Small intestine (tissue), 16 donors: ENCODE measurements around the gene BMP10. TPM values are rescaled to one million over a fixed set of nuclear protein-coding genes. Genes with fewer than 3 reads are reported as not detected.

Experiments used
- DNase-seq, 2 donors: peaks; one replicate each; pipeline versions ENCODE4 v3.0.0 to v3.0.0-alpha.2; 2013
- FAIRE-seq: peaks from 2 replicates; lab custom pipeline; 2012; peaks lifted over from hg19 to GRCh38; lab: Jason Lieb, UNC
- H3K27ac ChIP-seq, 3 donors: one replicate each; pipeline ENCODE4 v1.5.1; 2013; ENCODE audit warnings: low read length in 2 of 3, mild to moderate bottlenecking in 2 of 3, control low read depth in 1 of 3, inconsistent platforms in 1 of 3, low read depth in 1 of 3, moderate library complexity in 1 of 3
- H3K27me3 ChIP-seq, 3 donors: one replicate each; pipeline ENCODE4 v1.6.1; 2013; ENCODE audit warnings: low read length in 3 of 3, inconsistent platforms in 1 of 3; ENCODE audit not compliant: control insufficient read depth in 3 of 3, insufficient read depth in 3 of 3
- H3K36me3 ChIP-seq, 3 donors: one replicate each; pipeline ENCODE4 v1.6.1; 2013; ENCODE audit warnings: low read length in 3 of 3, inconsistent platforms in 1 of 3, low read depth in 1 of 3, mild to moderate bottlenecking in 1 of 3, moderate library complexity in 1 of 3; ENCODE audit not compliant: control insufficient read depth in 3 of 3, insufficient read depth in 2 of 3
- H3K4me1 ChIP-seq, 3 donors: one replicate each; pipeline ENCODE4 v1.6.1; 2013; ENCODE audit warnings: low read length in 2 of 3, inconsistent platforms in 1 of 3, low read depth in 1 of 3, mild to moderate bottlenecking in 1 of 3, moderate library complexity in 1 of 3; ENCODE audit not compliant: control insufficient read depth in 3 of 3, insufficient read depth in 2 of 3
- H3K4me3 ChIP-seq, 3 donors: one replicate each; pipeline ENCODE4 v1.5.1; 2013; ENCODE audit warnings: low read length in 3 of 3, control low read depth in 1 of 3, inconsistent platforms in 1 of 3, low read depth in 1 of 3, mild to moderate bottlenecking in 1 of 3, moderate library complexity in 1 of 3
- H3K9me3 ChIP-seq, 2 donors: one replicate each; pipeline ENCODE4 v1.6.1; 2013; ENCODE audit warnings: low read depth in 1 of 2, low read length in 1 of 2; ENCODE audit not compliant: control insufficient read depth in 2 of 2, insufficient read depth in 1 of 2
- WGBS, 3 donors: extraction: QIAGEN DNeasy Blood & Tissue Kit; methylation state at CpG; one replicate each; pipeline ENCODE4 v1.1.7; 2013; 5-methylcytosine and 5-hydroxymethylcytosine counted together
- long read RNA-seq, 10 donors: transcript quantifications; one replicate each; lab custom pipeline, GENCODE V29; 2026
- polyA plus RNA-seq, 4 donors: library from polyadenylated mRNA; stranded (reverse) in 3 of 4; unstranded in 1 of 4; fragments of 200-250 nt in 3 of 4; fragments of 120-200 nt in 1 of 4; gene quantifications; one replicate each; pipeline versions ENCODE4 v1.2.1 to v1.2.3, GENCODE V29; 2013
- donor health status: healthy with polysubstance abuse.
- donor health status: control.
- donor health status: control.
- donor health status: Bipolar disorder and iron deficiency.
- donor health status: healthy.

The BMP10 gene, protein sequence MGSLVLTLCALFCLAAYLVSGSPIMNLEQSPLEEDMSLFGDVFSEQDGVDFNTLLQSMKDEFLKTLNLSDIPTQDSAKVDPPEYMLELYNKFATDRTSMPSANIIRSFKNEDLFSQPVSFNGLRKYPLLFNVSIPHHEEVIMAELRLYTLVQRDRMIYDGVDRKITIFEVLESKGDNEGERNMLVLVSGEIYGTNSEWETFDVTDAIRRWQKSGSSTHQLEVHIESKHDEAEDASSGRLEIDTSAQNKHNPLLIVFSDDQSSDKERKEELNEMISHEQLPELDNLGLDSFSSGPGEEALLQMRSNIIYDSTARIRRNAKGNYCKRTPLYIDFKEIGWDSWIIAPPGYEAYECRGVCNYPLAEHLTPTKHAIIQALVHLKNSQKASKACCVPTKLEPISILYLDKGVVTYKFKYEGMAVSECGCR
- polyA plus RNA-seq: not detected
- long read RNA-seq, donor 1: 0 reads
- long read RNA-seq, donor 2: 0 reads
- long read RNA-seq, donor 3: 0 reads
- long read RNA-seq, donor 4: 0 reads
- long read RNA-seq, donor 5: 0 reads
- long read RNA-seq, donor 6: 0 reads
- long read RNA-seq, donor 7: 0 reads
- long read RNA-seq, donor 8: 0 reads
- long read RNA-seq, donor 9: 0 reads
- long read RNA-seq, donor 10: 0 reads

DNA sequence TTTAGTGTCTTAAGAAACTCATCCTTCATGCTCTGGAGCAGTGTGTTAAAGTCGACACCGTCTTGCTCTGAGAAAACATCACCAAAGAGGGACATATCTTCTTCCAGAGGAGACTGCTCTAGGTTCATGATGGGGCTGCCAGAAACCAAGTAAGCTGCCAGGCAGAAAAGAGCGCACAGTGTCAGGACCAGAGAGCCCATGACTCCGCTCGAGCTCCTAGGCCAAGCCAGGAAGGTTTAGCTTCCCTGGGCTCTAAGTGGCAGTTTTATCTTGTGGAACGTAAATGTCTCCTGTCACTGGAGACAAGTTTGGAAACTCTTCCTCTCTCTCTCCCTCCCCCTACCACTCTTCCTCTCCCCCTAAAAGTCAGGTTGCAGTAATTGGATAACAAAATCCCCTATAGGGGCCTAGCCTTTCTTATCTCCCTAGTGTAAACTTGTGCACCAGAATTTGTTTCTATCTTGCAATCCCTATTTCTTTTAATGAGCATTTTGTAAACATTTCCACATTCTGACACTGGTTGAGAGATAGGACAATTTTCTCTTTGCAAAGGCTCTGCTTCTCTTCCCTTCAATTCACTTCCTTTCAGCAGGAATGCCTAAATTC lies at the start of gene BMP10:
TSS of gene BMP10 (minus strand) at position 239 of the 606 bp plus-strand sequence. CDS start at position 200, 39 bp downstream.
- no peak for DNase-seq
- Histone ChIP-seq H3K36me3 (no peaks in the 10 kb centered on the region), H3K4me3 (no peak within 1 kb of the TSS), H3K27ac (no peak within 1 kb of the TSS), H3K9me3 (no peaks in the 10 kb centered on the region), H3K4me1 (no peaks in the 10 kb centered on the region), H3K27me3 (peaks cover 0 to 1% (median 0%) of the 10 kb centered on the region in 3 donors)
- FAIRE-seq: no peak
- WGBS, 3 donors: 77 to 90% (median 86%) methylated on average over 6 of the region's 6 CpGs

DNA sequence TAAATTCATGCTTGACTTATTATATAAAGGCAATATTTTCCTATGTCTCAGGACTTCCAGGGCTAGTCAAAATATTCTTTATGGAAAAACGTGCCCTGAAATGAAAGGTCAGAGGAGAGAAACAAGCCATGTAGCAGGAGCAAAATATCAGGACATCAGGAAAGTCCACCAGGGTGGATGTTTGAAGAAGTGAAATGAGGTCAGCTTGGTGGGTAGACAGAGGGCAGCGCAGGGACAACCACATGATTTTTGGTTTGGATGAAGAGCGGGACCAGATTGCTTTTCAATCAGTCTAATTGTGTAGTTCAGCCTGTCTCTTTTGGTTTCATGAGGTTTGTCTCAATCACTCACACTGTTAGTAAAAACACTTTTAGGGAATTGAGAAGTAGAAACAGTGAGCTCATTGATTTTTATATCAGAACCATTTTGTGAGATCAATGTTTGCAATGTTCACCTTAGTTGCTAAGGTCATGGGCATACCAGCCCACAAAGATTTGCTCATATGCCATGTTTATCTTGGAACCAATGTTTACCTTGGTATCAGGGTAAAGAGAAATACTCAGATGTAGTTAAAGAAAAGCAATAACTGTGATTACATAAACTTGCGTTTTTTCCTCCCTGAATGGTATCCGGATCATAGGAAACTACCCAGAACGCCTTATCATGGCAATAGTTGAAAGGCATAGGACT lies 49.4 kb upstream of the BMP10 start:
- no peaks in the 10 kb centered on the region for H3K4me1 ChIP-seq
- WGBS, 3 donors: 64 to 75% (median 67%) methylated on average over 6 of the region's 6 CpGs
- H3K36me3 ChIP-seq: no peaks in the 10 kb centered on the region
- no peak overlapping the region for H3K4me3 ChIP-seq
- no peaks in the 10 kb centered on the region for H3K9me3 ChIP-seq
- no peak overlapping the region for H3K27ac ChIP-seq
- FAIRE-seq (no peak), DNase-seq (no peak)
- no peaks in the 10 kb centered on the region for H3K27me3 ChIP-seq

DNA sequence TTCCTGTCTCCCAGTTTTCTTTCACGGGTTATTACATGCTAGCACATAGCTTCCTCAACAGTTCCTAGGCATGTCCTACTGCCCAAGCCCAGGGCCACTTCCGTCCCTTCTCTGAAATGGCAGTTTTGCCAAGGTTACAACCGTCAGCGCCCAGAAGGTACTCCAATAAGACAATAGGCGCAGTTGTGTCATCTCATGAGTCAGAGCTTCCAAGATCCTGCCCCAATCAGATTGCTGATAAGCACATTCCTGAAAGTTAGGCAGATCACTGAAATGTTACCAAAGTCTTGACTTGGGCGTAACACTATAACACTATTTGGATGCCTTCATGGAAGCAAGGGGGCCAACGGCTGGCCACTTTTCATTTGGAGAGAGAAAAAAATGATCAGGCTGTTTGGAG lies 47.3 kb upstream of the BMP10 start:
- H3K4me1 ChIP-seq: no peaks in the 10 kb centered on the region
- DNase-seq (no peak), FAIRE-seq (no peak)
- no peaks in the 10 kb centered on the region for H3K9me3 ChIP-seq
- no peaks in the 10 kb centered on the region for H3K36me3 ChIP-seq
- WGBS, 3 donors: 86 to 92% (median 92%) methylated on average over 7 of the region's 7 CpGs
- H3K27ac ChIP-seq: no peak overlapping the region
- H3K27me3 ChIP-seq: no peaks in the 10 kb centered on the region
- H3K4me3 ChIP-seq: no peak overlapping the region

DNA sequence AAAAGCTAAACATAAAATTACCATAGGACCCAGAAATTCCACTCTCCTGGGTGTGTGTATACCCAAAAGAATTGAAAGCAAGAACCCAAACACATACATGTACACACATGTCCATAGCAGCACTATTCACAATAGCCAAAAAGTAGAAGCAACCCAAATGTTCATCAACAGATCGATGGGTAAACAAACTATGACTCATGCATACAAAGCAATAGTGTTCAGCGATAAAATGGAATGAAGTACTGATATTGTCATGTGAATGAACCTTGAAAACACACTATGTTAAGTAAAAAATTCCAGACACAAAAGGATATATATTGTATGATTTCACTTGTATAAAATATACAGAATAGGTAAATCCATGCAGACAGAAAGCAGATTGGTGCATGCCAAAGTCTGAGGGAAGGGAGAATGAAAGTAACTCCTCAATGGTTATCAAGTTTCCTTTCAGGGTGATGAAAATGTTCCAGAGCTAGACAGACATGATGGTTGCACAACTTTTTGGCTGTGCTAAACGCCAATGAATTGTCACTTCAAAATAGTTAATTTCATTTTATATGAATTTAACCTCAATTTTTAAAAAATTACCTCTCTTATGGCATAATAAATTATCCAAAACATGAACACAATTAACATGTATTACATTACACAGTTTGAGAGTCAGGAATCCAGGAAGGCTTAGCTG lies 46.0 kb upstream of the BMP10 start:
- Histone ChIP-seq H3K36me3 (no peaks in the 10 kb centered on the region), H3K9me3 (no peaks in the 10 kb centered on the region), H3K27me3 (no peaks in the 10 kb centered on the region), H3K27ac (no peak overlapping the region), H3K4me1 (no peaks in the 10 kb centered on the region), H3K4me3 (no peak overlapping the region)
- DNase-seq (no peak), FAIRE-seq (no peak)
- WGBS, 3 donors: 50 to 76% (median 61%) methylated on average over 3 of the region's 3 CpGs

DNA sequence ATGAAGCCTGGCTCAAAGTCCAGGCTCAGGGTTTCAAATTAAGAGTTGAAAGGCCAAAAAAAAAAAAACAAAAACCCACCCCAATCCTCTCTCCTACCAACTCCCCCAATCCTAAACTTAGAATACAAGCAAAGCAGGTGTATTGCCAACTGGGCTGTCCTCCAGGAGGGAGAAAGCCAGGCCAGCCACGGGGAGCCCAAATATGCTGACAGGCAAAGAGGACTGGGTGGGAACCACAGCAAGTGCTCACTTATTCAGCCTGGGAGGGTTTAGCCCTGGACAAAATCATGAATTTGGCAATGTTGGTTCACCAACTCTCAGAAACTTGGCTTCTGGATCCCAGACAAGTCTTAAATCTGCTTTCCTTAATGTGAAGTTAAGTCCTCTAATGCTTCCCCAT lies 45.0 kb upstream of the BMP10 start:
- Histone ChIP-seq H3K9me3 (no peaks in the 10 kb centered on the region), H3K36me3 (no peaks in the 10 kb centered on the region), H3K27me3 (no peaks in the 10 kb centered on the region), H3K4me1 (no peaks in the 10 kb centered on the region), H3K4me3 (no peak overlapping the region), H3K27ac (no peak overlapping the region)
- WGBS, 3 donors: 57 to 83% (median 61%) methylated on average over 1 of the region's 1 CpG
- FAIRE-seq: no peak
- no peak for DNase-seq

DNA sequence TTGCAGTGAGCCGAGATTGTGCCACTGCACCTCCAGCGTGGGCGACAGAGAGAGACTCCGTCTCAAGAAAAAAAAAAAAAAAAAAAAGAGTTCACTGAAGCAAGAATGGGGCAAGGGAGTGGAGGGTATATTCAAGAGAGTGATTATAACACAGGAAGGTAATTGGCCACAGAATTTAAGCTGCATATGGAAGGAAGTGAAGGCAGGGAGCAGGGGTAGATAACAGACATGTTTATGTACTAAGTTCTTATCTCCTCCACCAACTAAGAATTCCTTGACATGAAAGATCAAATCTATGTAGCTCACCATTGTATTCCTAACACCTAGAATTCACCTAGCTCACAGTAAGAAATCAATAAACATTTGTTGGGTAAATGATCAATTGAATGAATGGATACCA lies 44.2 kb upstream of the BMP10 start:
- H3K4me3 ChIP-seq: no peak overlapping the region
- FAIRE-seq: no peak
- no peak overlapping the region for H3K27ac ChIP-seq
- H3K9me3 ChIP-seq: no peaks in the 10 kb centered on the region
- H3K36me3 ChIP-seq: no peaks in the 10 kb centered on the region
- no peaks in the 10 kb centered on the region for H3K4me1 ChIP-seq
- no peaks in the 10 kb centered on the region for H3K27me3 ChIP-seq
- DNase-seq: no peak
- 89 to 100% (median 96%) methylated on average over 4 of the region's 4 CpGs for WGBS, 3 donors

DNA sequence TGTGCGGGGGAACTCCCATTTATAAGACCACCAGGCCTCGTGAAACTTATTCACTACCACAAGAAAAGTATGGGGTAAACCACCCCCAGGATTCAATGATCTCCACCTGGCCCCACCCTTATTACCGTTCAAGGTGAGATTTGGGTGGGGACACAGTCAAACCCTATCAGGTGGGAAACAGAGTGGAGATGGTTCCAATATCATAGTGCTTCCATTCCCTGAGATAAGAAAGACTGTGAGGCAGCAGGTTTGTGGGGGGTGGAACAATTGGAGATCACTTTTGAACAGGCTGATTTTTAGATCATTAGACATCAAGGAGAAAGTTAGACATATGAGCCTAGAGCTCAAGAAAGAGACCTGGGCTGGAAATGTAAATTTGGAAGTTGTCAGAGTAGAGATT lies 42.2 kb upstream of the BMP10 start:
- FAIRE-seq: no peak
- no peak overlapping the region for H3K4me3 ChIP-seq
- H3K4me1 ChIP-seq: peaks cover 0 to 7% (median 0%) of the 10 kb centered on the region in 3 donors
- no peaks in the 10 kb centered on the region for H3K27me3 ChIP-seq
- H3K27ac ChIP-seq: no peak overlapping the region
- no peaks in the 10 kb centered on the region for H3K9me3 ChIP-seq
- 85 to 94% (median 89%) methylated on average over 3 of the region's 3 CpGs for WGBS, 3 donors
- no peaks in the 10 kb centered on the region for H3K36me3 ChIP-seq
- DNase-seq: no peak

DNA sequence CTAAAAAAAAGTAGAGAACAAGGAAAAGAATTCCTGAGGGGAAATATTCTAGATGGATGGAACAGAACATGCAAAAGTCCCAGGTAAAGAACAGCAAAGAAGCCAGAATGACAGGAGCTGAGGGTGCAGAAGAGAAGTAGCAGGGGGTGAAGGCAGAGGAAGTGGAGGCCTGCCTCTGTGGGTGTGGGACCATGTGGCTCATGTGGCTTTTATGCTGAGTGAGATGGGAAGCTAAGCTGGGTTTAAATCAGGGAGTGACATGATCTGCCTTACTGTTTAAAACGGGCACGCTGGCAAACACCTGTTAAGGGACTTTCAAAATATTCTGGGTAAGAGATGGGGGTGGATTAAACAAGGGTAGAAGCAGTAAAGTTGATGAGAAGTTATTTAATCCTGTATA lies 41.5 kb upstream of the BMP10 start:
- FAIRE-seq: no peak
- WGBS, 3 donors: 28 to 40% (median 36%) methylated on average over 2 of the region's 2 CpGs

More for the DNA sequence above, 41.5 kb upstream of the BMP10 start:
- Histone ChIP-seq H3K36me3 (no peaks in the 10 kb centered on the region), H3K27ac (no peak overlapping the region), H3K9me3 (no peaks in the 10 kb centered on the region), H3K4me3 (no peak overlapping the region), H3K4me1 (peaks cover 0 to 7% (median 0%) of the 10 kb centered on the region in 3 donors), H3K27me3 (no peaks in the 10 kb centered on the region)
- DNase-seq: peak in 1 of 2 donors; percentile 23
